Left forelimb (tissue), 1 donor: ENCODE data around the gene PTPN21.

Source experiments
- DNase-seq: peaks from one replicate; pipeline ENCODE4 v3.0.0-alpha.2; 2018; ENCODE audit warnings: low spot score

Gene PTPN21

GRCh38 chr14:88468406-88468805 is 86.4 kb downstream of the PTPN21 start:
- DNase-seq = no peak

GRCh38 chr14:88463318-88463717 is 91.5 kb downstream of the PTPN21 start:
- no peak for DNase-seq

- DNase-seq = no peak
These were observed 99.9 kb downstream of the PTPN21 start for GRCh38 chr14:88454886-88455285.

- no peak for DNase-seq
These were observed 102.6 kb downstream of the PTPN21 start for GRCh38 chr14:88452231-88452630.

GRCh38 chr14:88439088-88439487 is 115.7 kb downstream of the PTPN21 start:
- DNase-seq = no peak

GRCh38 chr14:88437658-88438057 is 117.1 kb downstream of the PTPN21 start:
- no peak for DNase-seq

GRCh38 chr14:88430976-88431375 is 123.8 kb downstream of the PTPN21 start:
- no peak for DNase-seq

GRCh38 chr14:88426271-88426670 is 128.5 kb downstream of the PTPN21 start:
- no peak for DNase-seq

- no peak for DNase-seq
These were observed 130.2 kb downstream of the PTPN21 start for GRCh38 chr14:88424573-88424972.

GRCh38 chr14:88422919-88423650 is 131.7 kb downstream of the PTPN21 start:
- DNase-seq = no peak

GRCh38 chr14:88422047-88422446 is 132.8 kb downstream of the PTPN21 start:
- no peak for DNase-seq

- DNase-seq = no peak
These were observed 133.5 kb downstream of the PTPN21 start for GRCh38 chr14:88421286-88421685.

- DNase-seq = no peak
These were observed 134.6 kb downstream of the PTPN21 start for GRCh38 chr14:88420187-88420586.

- no peak for DNase-seq
These were observed 137.2 kb downstream of the PTPN21 start for GRCh38 chr14:88417594-88417993.
